Keratinocyte (primary cell): ENCODE measurements around the gene CPA4.

Experiments
- EZH2 ChIP-seq: IDR thresholded peaks from one replicate; pipeline ENCODE4 v1.6.1; 2012; ENCODE audit warnings: inconsistent platforms, mild to moderate bottlenecking, low read length, moderate library complexity
- TF ChIP-seq, protein P1 (sequence below), 3 experiments: IDR thresholded peaks in 1 of 3; conservative IDR thresholded peaks in 1 of 3; optimal IDR thresholded peaks in 1 of 3; 2 replicates in 2 of 3; 3 replicates in 1 of 3; pipeline versions ENCODE3 to v1.5.1; 2011; ENCODE audit warnings: low read length in 3 of 3, mild to moderate bottlenecking in 3 of 3, moderate library complexity in 2 of 3, control low read depth in 1 of 3, inconsistent platforms in 1 of 3; ENCODE audit not compliant: insufficient read depth in 2 of 3; ENCODE audit errors: extremely low read depth in 1 of 3

- no peak for TF ChIP-seq EZH2
- TF ChIP-seq, protein P1, sequence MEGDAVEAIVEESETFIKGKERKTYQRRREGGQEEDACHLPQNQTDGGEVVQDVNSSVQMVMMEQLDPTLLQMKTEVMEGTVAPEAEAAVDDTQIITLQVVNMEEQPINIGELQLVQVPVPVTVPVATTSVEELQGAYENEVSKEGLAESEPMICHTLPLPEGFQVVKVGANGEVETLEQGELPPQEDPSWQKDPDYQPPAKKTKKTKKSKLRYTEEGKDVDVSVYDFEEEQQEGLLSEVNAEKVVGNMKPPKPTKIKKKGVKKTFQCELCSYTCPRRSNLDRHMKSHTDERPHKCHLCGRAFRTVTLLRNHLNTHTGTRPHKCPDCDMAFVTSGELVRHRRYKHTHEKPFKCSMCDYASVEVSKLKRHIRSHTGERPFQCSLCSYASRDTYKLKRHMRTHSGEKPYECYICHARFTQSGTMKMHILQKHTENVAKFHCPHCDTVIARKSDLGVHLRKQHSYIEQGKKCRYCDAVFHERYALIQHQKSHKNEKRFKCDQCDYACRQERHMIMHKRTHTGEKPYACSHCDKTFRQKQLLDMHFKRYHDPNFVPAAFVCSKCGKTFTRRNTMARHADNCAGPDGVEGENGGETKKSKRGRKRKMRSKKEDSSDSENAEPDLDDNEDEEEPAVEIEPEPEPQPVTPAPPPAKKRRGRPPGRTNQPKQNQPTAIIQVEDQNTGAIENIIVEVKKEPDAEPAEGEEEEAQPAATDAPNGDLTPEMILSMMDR (optimal IDR thresholded peaks at IDR 0.05 in 1 of 3, IDR thresholded peaks at IDR 0.05 in 1 of 3, conservative IDR thresholded peaks at IDR 0.05 in 1 of 3; ENCODE audit: extremely low read depth in 1 of 3, insufficient read depth in 2 of 3, low read length in 3 of 3): no peak
These were observed 58.2 kb downstream of the CPA4 start for GRCh38 chr7:130350945-130351790.
